HG03060 (cell line): ENCODE measurements around the gene IPO9.
"Not testable (repeated sequence)": the region's sequence is repeated elsewhere in the genome, so short reads cannot be mapped to it uniquely, and the experiment has no call there.

Source experiments
- ATAC-seq: cut with Tn5 transposase; IDR thresholded peaks from one replicate; pipeline ENCODE4 v1.9.1; 2021; ENCODE audit warnings: low read depth, moderate number of reproducible peaks; ENCODE audit not compliant: unreplicated experiment

The IPO9 gene

DNA sequence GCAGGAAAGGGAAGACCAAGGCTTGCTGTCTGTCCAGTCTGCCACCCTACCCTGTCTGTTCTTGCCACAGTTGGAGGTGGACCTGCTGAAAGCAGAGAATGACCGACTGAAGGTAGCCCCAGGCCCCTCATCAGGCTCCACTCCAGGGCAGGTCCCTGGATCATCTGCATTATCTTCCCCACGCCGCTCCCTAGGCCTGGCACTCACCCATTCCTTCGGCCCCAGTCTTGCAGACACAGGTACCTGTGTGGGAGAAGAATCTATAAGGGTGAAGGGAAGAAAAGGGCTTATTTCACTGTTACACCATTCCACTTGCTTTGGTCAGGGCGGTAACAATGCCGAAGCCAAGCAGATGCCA is 20.3 kb upstream of the IPO9 start:
- no peak for ATAC-seq

DNA sequence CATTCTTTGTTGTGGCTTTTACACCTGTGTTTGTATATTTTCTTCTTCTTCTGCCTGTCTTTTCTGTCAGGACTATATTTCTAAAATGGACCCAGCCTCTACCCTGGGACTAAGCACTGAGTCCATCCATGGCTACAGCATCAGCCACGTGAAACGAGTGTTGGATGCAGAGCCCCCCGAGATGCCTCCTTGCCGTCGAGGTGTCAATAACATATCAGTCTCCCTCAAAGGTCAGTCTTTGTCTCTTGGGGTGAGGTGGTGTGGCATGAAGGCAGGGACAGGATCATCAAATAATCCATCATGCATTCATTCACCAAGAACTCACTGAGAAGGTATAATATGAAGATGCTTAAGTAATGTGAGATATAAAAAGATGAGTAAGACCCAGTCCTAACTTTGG is 19.1 kb upstream of the IPO9 start:
- no peak for ATAC-seq

DNA sequence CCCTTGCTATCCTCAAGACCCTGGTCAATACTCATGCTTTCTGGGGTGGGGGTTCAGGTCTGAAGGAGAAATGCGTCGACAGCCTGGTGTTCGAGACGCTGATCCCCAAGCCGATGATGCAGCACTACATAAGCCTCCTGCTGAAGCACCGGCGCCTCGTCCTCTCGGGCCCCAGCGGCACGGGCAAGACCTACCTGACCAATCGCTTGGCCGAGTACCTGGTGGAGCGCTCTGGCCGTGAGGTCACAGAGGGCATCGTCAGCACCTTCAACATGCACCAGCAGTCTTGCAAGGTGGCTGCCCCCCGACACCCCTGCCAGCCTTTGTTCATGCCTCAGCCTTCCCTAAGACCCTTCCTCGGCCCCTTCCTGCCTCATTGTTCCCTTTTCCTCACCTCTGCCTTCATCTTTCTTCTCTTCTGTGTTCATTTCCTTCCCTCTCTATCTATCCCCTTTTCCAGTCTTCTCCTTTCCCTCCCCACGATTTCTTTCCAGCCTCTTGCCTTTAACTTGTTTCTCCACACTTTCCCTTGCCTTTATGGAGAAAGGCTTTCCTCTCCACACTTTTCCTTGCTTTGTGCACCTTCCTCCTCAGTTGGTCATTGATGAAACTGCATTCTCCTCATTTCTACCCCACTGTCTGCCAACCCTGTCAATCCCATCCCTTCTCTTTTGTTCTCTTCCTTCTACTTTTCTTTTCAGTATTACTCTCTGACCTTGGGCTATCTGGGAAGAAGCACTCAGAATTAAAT is 18.3 kb upstream of the IPO9 start:
- ATAC-seq = no peak

DNA sequence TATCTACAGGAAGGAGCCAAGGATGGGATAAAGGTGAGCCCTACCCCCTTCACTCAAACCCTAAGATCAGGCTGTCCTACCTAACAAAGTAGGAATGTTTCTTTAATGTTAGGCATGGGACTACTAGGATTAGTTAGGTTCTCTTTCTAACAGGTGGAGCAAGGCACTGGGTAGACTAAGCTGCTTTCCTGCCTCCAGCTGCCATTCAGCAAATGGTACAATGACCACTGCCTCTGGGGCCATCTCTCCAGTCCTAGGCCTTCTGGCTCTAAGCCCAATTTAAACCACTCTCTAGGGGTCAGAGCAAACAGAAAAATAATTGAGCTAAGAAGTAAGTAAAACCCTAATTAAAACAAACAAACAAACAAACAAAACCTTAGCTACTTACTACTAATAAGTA is 15.7 kb upstream of the IPO9 start:
- no peak for ATAC-seq

DNA sequence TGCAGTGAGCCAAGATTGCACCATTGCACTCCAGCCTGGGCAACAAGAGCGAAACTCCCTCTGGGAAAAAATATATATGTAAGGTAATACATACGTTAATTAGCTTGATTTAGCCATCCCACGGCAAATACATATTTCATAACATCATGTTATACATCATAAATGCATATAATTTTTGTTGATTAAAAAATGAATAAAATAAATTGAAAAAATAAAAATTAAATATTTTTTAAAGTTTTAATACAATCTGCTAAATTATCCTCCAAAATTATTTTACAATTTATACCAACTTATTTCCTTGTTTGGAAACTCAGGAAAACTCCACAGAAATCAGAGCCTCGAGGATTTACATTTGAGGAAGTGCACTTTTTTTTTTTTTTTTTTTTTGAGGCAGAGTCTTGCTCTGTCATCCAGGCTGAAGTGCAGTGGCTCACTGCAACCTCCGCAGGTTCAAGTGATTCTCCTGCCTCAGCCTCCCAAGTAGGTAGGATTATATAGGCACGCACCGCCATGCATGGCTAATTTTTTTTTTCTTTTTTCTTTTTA is 12.6 kb upstream of the IPO9 start:
- no peak for ATAC-seq

DNA sequence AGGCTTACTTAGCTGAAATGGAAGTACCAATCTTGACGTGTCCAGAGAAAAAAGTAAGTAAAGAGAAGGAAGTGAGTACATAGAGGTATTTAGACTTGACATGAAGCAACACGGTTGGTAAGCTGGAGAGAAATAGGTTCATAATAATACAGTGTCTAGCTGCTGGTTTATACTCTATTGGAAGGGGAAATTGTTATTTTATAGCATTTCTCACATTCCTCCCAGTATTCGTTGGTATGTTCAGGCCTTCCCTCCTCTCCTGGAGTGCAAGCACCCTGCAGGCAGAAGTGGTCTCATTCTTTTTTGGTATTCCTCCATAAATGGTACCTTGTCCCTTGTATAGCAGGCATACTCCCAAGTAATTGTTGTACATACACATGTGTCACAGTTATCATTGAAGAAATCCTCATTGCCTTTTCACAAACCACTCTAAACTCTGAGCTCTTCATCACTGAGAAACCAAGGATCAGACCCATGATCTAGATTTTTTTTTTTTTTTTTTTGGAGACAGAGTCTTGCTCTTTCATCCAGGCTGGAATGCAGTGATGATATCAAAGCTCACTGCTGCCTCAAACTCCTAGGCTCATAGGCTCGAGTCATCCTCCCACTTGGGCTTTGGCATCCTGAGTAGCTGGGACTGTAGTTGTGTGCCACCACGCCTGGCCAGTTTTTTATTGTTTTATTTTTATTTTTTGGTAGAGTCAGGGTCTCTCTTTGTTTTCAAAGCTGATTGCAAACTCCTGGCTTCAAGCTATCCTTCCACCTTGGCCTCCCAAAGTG is 9.8 kb upstream of the IPO9 start:
- ATAC-seq = no peak

DNA sequence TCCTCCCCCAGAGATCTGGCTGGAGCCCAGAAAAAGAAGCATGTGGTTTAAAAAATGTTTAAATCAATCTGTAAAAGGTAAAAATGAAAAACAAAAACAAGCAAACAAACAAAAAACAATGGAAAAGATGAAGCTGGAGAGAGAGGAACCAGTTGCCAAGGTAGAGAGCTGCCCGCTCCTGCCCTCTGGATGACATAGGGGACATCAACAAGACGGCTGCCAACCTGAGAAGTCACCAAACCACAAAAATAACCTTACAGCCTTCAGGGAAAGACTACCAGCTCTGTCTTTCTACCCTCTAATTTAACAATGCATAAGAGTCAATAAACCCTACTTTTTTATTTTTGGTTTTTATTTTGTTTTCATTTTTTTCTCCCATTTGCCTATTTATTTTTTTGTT is 8.5 kb upstream of the IPO9 start:
- ATAC-seq = no peak

DNA sequence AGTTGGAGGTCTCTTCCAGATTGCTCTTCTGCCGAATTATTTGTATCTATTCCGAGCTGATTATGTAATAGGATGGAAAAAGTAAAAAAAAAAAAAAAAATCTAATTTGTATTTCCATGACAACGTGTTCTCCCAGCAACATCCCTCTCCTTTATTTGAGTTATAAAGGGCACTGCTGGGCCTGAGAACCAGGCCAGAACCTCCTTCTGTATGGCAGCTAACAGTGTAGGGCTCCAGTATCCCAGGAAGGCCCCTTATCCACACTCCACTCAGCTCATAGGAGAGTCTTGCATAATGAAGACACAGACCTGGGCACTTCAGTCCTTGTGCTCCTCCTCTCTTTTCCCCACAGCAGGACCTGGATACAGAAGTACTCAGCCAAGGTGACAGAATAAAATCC is 3.7 kb upstream of the IPO9 start:
- no peak for ATAC-seq

DNA sequence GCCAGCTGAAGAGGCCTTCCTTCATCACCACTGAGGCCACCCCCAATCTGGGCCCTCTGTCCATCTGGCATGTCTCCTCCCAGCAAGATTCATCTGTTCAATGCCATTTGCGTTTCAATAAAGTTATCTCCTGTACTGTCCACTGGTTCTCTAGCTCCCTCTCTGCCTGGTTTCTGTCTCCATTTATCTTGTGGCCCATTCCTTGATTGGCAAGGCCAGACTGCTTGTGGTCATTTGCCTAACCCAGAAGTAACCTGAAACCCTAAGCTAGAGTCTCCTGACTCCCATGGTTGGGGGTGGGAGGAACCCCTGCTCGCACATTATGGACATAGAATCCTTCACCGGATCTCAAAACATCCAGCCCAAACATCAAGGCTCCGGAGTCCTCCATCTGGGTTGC is 2.1 kb upstream of the IPO9 start:
- ATAC-seq = no peak

DNA sequence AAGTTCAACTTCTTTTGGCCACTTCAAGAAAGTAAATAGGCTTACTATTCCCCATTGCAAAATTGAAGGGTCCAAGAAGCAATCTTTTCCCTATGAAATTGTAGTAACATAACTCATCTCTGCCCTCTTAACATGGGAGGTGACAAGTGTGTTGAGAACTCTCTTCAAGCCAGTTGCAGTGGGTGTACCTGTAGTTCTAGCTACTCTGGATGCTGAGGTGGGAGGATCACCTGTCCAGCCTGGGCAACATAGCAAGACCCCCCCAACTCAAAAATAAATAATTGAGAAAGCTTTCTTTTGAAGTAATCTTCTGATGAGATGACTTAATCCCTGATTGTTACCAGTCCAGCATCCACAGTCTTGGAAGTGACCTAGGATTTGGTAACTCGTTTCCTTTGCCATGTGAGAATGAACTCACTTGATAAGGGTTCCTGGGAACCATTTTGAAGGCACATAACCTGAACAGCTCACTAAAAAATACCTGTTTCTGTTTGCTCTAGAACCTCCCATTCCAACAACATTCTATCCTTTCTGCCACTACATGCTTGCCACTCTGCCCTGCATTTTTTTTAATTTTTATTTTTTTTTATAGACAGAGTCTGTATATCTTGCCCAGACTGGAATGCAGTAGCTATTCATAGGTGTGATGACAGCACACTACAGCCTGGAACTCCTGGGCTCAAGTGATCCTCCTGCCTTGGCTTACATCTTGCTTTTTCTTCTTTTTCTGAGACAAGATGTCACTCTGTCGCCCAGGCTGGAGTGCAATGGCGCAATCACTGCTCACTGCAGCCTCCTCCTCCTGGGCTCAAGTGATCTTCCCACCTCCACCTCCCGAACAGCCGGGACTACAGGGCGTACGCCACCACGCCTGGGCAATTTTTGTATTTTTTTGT is 1.4 kb upstream of the IPO9 start:
- ATAC-seq = no peak

DNA sequence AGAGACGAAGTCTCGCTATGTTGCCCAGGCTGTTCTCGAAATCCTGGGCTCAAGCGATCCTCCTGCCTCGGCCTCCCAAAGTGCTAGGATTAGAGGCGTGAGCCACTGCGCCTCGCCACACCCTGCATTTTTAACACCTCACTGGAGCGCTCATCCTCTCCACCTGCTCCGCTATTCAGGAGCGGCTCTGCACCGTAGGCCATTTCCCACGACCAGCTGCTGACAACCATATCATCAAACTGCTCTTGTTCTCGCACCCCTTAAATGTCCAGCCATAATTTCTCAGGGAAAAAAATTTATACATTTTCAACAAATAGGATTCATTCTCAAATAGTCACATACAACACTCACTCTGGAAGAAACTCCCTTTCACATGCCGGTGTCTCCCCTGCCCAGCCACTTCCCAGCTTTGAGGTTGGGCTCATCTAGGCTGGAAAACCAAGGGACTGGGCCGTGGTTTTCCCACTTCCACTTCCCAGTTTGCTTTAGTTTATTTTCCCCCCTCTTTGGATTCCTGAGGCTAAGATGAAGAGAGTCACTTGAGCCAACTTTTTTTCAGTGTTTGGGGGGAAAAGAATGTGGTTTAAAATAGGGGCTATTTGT is 639 bp upstream of the IPO9 start:
- no peak for ATAC-seq

DNA sequence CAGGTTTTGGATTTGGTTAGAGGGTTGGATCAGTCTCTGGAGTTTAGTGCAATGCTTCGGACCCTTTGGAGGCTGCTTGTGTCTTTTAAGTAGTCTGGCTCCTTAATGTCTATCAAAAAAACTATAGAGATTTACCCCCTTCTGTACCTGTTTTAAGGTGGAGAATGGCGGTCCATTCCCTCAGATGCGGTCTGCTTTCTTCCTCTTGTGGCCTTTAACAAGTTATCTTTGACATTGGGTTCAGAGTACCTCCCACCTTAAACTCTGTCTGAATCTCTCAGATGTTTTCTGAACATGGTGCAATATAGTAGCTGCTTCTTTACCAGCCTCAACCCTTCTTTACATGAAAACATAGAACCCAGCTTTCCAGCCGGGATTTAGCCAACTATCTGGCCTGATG is 2.4 kb downstream of the IPO9 start:
- ATAC-seq = no peak

DNA sequence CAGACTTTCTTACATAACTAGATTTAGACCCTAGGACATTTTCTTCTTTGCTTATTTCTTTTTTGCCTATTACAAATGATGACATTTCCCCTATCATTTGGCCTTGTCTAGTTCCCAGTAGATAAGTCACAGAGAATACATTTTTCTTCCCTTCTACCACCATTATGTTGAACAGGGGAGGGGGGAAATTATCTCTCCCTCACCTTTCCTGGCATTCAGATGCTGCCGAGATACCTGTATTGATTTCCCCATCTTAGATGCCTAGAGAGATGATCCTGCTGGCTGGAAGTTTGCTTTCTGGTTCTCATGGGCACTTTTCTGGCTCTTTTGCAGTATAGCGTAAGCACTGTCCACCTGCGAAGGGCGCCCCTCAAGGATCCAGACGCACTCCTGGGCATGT is 5.7 kb downstream of the IPO9 start:
- no peak for ATAC-seq

DNA sequence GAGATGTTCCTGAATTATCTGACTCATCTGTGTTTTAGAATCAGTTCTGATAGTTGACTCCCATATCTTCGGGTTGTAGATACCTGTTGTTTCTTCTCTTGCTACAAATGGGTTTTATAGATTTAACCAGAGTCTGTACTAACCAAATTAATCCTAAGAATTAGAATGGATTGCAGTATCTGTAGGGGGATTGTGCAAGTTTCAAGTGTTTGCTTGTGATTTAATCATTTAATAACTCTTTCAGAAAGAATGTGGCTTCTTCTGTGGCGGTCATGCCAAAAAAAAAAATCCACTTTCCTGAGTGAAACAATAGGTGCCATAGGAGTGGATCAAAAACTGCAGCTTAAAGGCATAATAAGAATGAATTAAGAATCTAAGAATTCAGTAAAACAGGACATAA is 9.4 kb downstream of the IPO9 start:
- no peak for ATAC-seq

DNA sequence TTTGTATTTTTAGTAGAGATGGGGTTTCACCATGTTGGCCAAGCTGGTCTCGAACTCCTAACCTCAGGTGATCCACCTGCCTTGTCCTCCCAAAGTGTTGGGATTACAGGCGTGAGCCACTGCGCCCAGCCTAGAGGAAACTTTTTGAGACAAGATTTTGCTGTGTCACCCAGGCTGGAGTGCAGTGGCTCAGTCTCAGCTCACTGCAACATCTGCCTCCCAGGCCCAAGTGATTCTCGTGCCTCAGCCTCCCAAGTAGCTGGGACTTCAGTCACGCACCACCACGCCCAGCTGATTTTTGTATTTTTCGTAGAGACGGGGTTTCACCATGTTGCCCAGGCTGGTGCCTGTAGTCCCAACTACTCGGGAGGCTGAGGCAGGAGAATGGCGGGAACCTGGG is 10.1 kb downstream of the IPO9 start:
- not testable (repeated sequence) for ATAC-seq

DNA sequence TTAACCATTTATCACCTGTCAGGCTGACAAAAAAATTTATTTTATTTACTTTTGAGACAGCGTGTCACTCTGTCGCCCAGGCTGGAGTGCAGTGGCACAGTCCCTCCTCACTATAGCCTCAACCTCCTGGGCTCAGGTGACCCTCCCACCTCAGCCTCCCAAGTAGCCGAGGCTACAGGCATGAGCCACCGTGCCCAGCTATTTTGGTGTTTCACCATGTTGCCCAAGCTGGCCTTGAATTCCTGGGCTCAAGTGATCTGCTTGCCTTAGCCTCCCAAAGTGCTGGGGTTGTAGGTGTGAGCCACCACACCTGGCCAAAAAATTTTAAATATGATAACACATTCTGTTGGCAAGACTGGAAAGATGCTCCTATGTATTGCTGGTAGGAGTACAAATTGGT is 11.1 kb downstream of the IPO9 start:
- ATAC-seq = no peak

DNA sequence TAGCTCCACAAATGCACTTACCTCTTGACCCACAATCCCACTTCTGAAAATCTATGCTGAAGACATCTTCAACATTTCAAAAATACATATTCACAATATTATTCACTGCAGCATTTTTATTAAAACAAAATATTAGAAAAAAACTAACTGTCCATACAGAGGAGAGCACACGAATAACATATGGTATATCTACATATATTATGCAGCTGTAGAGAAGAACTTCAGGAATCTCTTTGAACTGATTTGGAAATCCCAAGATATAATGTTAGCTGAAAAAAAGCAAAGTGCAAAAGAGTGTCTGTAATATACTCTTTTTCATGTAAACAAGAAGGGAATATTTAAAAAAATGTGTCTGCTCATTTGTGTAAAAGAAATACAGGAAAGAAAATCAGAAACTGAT is 11.5 kb downstream of the IPO9 start:
- ATAC-seq = no peak

DNA sequence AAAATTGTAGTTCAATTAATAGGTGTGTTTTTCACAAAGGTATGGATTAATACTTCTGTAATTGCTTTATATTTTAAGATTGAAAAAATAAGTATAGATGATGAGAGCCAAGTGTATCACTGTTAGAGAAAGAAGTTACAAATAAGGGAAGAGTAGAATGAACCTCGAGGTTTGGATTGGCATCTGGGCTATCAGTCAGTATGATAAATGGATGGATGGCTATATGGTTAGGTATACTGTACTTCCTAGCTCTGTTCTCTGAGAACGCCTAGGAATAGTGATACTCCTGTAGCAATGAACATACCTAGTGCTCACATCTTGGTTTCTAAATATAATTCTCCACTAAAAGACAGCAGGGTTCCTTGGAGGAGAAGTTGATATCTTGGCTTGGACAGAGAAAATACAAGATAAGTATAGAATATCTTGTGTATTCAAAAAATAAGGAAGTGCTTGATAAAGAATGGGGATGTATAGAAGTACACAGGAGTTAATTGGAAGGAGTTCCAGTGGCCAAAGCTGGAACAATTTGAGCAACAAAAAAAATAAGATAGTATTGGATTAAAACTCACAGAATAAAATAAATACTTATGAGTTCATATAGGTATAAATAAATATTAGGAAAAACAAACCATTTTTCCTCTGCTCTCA is 12.4 kb downstream of the IPO9 start:
- ATAC-seq = no peak

DNA sequence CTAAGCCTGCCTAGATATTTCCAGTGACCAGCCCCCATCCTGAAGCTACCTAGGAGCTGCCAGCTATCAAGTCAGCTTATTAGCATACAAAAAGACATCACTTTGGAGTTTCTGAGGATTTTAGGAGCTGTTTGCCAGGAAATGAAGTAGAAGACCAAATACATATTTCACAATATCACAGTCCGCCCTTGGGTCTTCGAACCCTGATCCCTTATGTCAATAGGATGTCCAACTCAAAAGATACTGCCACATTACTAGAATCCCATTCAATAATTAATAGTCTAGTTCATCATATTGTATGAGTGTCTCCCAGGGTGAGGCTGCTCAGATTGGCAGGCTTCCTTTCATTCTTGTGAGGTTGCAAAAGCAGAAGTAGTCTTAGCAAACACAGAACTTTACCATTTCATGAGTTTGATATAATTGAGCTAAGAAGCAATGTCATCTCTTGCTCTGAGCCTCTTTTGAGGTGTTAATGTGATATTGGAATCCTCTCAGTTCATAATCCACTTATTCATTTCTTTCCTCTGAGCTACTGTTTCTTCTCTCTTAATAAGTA is 13.6 kb downstream of the IPO9 start:
- ATAC-seq = no peak
